ENCODE measurements around the gene SLC12A3. TPM values are rescaled to one million over a fixed set of nuclear protein-coding genes. Genes with fewer than 3 reads are reported as not detected.
A peak's percentile ranks its signal among the peaks of the same experiment; 100 is the strongest.

SLC12A3 gene
- total RNA-seq, 1 donor from 2014 or later = 0.96 TPM

GRCh38 chr16:56941856-56942331, 76.9 kb downstream of the SLC12A3 start:
- DNase-seq (ENCODE audit: low spot score) = no peak

GRCh38 chr16:56943761-56944375, 78.9 kb downstream of the SLC12A3 start:
- DNase-seq (ENCODE audit: low spot score) = no peak

- DNase-seq (ENCODE audit: low spot score) = no peak
These were observed 80.2 kb downstream of the SLC12A3 start for GRCh38 chr16:56944954-56945839.

GRCh38 chr16:56945847-56946527, 81.0 kb downstream of the SLC12A3 start:
- DNase-seq (ENCODE audit: low spot score) = no peak

GRCh38 chr16:56946767-56947603, 82.0 kb downstream of the SLC12A3 start:
- no peak for DNase-seq (ENCODE audit: low spot score)

- DNase-seq (ENCODE audit: low spot score) = no peak
These were observed 82.6 kb downstream of the SLC12A3 start for GRCh38 chr16:56947604-56947995.

- DNase-seq (ENCODE audit: low spot score) = no peak
These were observed 83.2 kb downstream of the SLC12A3 start for GRCh38 chr16:56948234-56948633.

- no peak for DNase-seq (ENCODE audit: low spot score)
These were observed 85.0 kb downstream of the SLC12A3 start for GRCh38 chr16:56950051-56950450.

GRCh38 chr16:56950455-56950854, 85.4 kb downstream of the SLC12A3 start:
- DNase-seq (ENCODE audit: low spot score) = no peak

GRCh38 chr16:56950881-56951771, 86.1 kb downstream of the SLC12A3 start:
- peak; percentile 28 for DNase-seq (ENCODE audit: low spot score)

GRCh38 chr16:56953006-56953405, 88.0 kb downstream of the SLC12A3 start:
- no peak for DNase-seq (ENCODE audit: low spot score)

- DNase-seq (ENCODE audit: low spot score) = no peak
These were observed 91.1 kb downstream of the SLC12A3 start for GRCh38 chr16:56956076-56956475.

- DNase-seq (ENCODE audit: low spot score) = no peak
These were observed 91.7 kb downstream of the SLC12A3 start for GRCh38 chr16:56956756-56957155.

- DNase-seq (ENCODE audit: low spot score) = no peak
These were observed 95.8 kb downstream of the SLC12A3 start for GRCh38 chr16:56960681-56961281.

- peak; percentile 39 for DNase-seq (ENCODE audit: low spot score)
These were observed 96.4 kb downstream of the SLC12A3 start for GRCh38 chr16:56961386-56961785.

GRCh38 chr16:56961851-56962281, 96.9 kb downstream of the SLC12A3 start, which contains the start of gene CETP:
TSS of gene CETP (plus strand) at chr16:56961950. CDS start at chr16:56961980, 30 bp downstream.
- no peak for DNase-seq (ENCODE audit: low spot score)

GRCh38 chr16:56964243-56965148, 99.5 kb downstream of the SLC12A3 start:
- peak; percentile 65 for DNase-seq (ENCODE audit: low spot score)

All from umbilical cord (tissue), 2 donors.